B cell (primary cell): ENCODE data around the gene NF2. TPM values are rescaled to one million over a fixed set of nuclear protein-coding genes. Genes with fewer than 3 reads are reported as not detected.

ENCODE experiments used
- ATAC-seq: fragments of 200-7000 bp; cut with Tn5 transposase; one replicate; pipeline ENCODE4 v1.10.0; 2021; ENCODE audit warnings: low read depth, mild to moderate bottlenecking, moderate number of reproducible peaks, moderate library complexity
- CTCF ChIA-PET: fragments of 350-600 bp; sonication (Branson Sonifier 250); formaldehyde crosslinking; loops from one replicate; lab custom pipeline; 2021; ENCODE audit warnings: antibody characterized with exemption, inconsistent platforms; lab: Charles Lee
- POLR2A ChIA-PET: fragments of 350-600 bp; sonication (Branson Sonifier 250); formaldehyde crosslinking; loops from one replicate; lab custom pipeline; 2021; ENCODE audit warnings: antibody characterized with exemption; lab: Charles Lee
- DNase-seq: peaks from one replicate; pipeline ENCODE4 v3.0.0; 2013
- H2AFZ ChIP-seq: 2 replicates; pipeline ENCODE4 v1.6.1; 2012; ENCODE audit warnings: mild to moderate bottlenecking, low read depth, low read length; ENCODE audit not compliant: insufficient read depth, poor library complexity, severe bottlenecking
- H3K27ac ChIP-seq, 2 donors: 1 replicate in 1 of 2; 2 replicates in 1 of 2; pipeline ENCODE4 v1.5.1; 2012 to 2013; ENCODE audit warnings: low read length in 2 of 2, mild to moderate bottlenecking in 2 of 2, moderate library complexity in 1 of 2
- H3K27me3 ChIP-seq, 4 experiments: fragments of 200-600 bp in 1 of 4; sonication (generic) in 1 of 4; replicated peaks in 1 of 4; 1 replicate in 2 of 4; 2 replicates in 2 of 4; pipeline versions ENCODE4 v1.6.1 to v1.7.0; 2013 to 2016; ENCODE audit warnings: low read length in 3 of 4, mild to moderate bottlenecking in 2 of 4, mixed read lengths in 1 of 4, moderate library complexity in 1 of 4; ENCODE audit not compliant: insufficient read depth in 4 of 4, control insufficient read depth in 3 of 4; ENCODE audit errors: control extremely low read depth in 1 of 4
- H3K36me3 ChIP-seq, 2 experiments: replicated peaks in 1 of 2; 1 replicate in 1 of 2; 2 replicates in 1 of 2; pipeline versions ENCODE4 v1.6.1 to v1.7.1; 2013; ENCODE audit warnings: low read length in 1 of 2; ENCODE audit not compliant: insufficient read depth in 2 of 2, control insufficient read depth in 1 of 2; ENCODE audit errors: control extremely low read depth in 1 of 2, extremely low read depth in 1 of 2
- H3K4me1 ChIP-seq, 2 donors: fragments of 200-600 bp in 1 of 2; sonication (generic) in 1 of 2; 1 replicate in 1 of 2; 2 replicates in 1 of 2; pipeline versions ENCODE4 v1.5.1 to v1.6.1; 2013 to 2017; ENCODE audit warnings: low read length in 2 of 2; ENCODE audit not compliant: control insufficient read depth in 2 of 2, insufficient read depth in 2 of 2
- H3K4me2 ChIP-seq: replicated peaks from 2 replicates; pipeline ENCODE3; 2012; ENCODE audit warnings: mild to moderate bottlenecking, low read depth, low read length; ENCODE audit not compliant: poor library complexity, severe bottlenecking
- H3K4me3 ChIP-seq, 5 experiments: fragments of 200-600 bp in 1 of 5; sonication (generic) in 1 of 5; 1 replicate in 3 of 5; 2 replicates in 2 of 5; pipeline versions ENCODE4 v1.5.1 to v1.7.0; 2011 to 2016; ENCODE audit warnings: low read length in 4 of 5, mild to moderate bottlenecking in 4 of 5, low read depth in 2 of 5, control low read depth in 1 of 5, moderate library complexity in 1 of 5; ENCODE audit not compliant: insufficient read depth in 1 of 5; ENCODE audit errors: control extremely low read depth in 1 of 5, extremely low read depth in 1 of 5
- H3K79me2 ChIP-seq: fragments of 200-600 bp; sonication (generic); one replicate; pipeline ENCODE4 v1.6.0; 2016; ENCODE audit warnings: low read length; ENCODE audit not compliant: control insufficient read depth, insufficient read depth
- H3K9ac ChIP-seq: fragments of 200-600 bp; sonication (generic); 2 replicates; pipeline ENCODE4 v1.6.1; 2017; ENCODE audit warnings: mild to moderate bottlenecking, low read length, moderate library complexity
- H3K9me3 ChIP-seq, 3 donors: one replicate each; pipeline versions ENCODE4 v1.6.1 to v1.7.1; 2013; ENCODE audit warnings: low read length in 2 of 3; ENCODE audit not compliant: control insufficient read depth in 2 of 3, insufficient read depth in 1 of 3; ENCODE audit errors: control extremely low read depth in 1 of 3
- H4K20me1 ChIP-seq: 2 replicates; pipeline ENCODE4 v1.6.0; 2012; ENCODE audit warnings: mild to moderate bottlenecking, low read length; ENCODE audit not compliant: insufficient read depth, control insufficient read depth, poor library complexity, severe bottlenecking
- H3K27ac Mint-ChIP-seq: one replicate; pipeline ENCODE4 v1.8.0; 2021; ENCODE audit warnings: mixed read lengths
- H3K27me3 Mint-ChIP-seq: one replicate; pipeline ENCODE4 v1.8.0; 2021; ENCODE audit warnings: mixed read lengths
- H3K4me1 Mint-ChIP-seq: one replicate; pipeline ENCODE4 v1.8.0; 2021; ENCODE audit warnings: mixed read lengths
- H3K4me3 Mint-ChIP-seq: one replicate; pipeline ENCODE4 v1.8.0; 2021; ENCODE audit warnings: mixed read lengths
- H3K9me3 Mint-ChIP-seq: one replicate; pipeline ENCODE4 v1.8.0; 2022; ENCODE audit warnings: mixed read lengths; ENCODE audit not compliant: insufficient read depth
- CTCF ChIP-seq: fragments of 200-600 bp; IDR thresholded peaks from one replicate; pipeline ENCODE4 v1.8.0; 2022; ENCODE audit warnings: antibody characterized with exemption, mild to moderate bottlenecking
- EZH2 ChIP-seq: IDR thresholded peaks from 2 replicates; pipeline ENCODE4 v1.6.1; 2012; ENCODE audit warnings: borderline replicate concordance, low read depth, mild to moderate bottlenecking, moderate library complexity, low read length; ENCODE audit not compliant: insufficient read depth, poor library complexity, severe bottlenecking
- WGBS: methylation state at CpG from one replicate; pipeline ENCODE4 v1.1.5; 2013; ENCODE audit warnings: missing lambda C conversion rate; ENCODE audit not compliant: insufficient coverage; 5-methylcytosine and 5-hydroxymethylcytosine counted together
- intact Hi-C: fragments of 100-400 bp; cut with micrococcal nuclease; formaldehyde crosslinking; loops from one replicate; pipeline ENCODE4 v1.10.0; 2022
- polyA minus RNA-seq: library from RNA; depleted of rRNA, polyadenylated mRNA; stranded (reverse); fragments of >200 nt; gene quantifications from 2 replicates; pipeline ENCODE4 v1.2.3, GENCODE V29; 2012
- polyA plus RNA-seq: library from polyadenylated mRNA; depleted of rRNA; stranded (reverse); fragments of >200 nt; gene quantifications from 2 replicates; pipeline ENCODE4 v1.2.3, GENCODE V29; 2012
- total RNA-seq, 2 donors: library from RNA; stranded (reverse); fragments of 120-200 nt in 1 of 2; gene quantifications; 1 replicate in 1 of 2; 2 replicates in 1 of 2; pipeline versions ENCODE4 v1.2.3 to v1.2.4, GENCODE V29; 2013 to 2022

Gene NF2
- total RNA-seq: 26.6 and 27.7 TPM in 2 replicates
- 23.3 TPM for total RNA-seq (2013)
- polyA plus RNA-seq: 9.2 and 9.4 TPM in 2 replicates
- 25.5 and 28.5 TPM in 2 replicates for polyA minus RNA-seq

- intact Hi-C loops: loop anchor here (1.0 to 5.0 kb wide), 9 partner anchors 13 to 989 kb away; partner anchors contain the start of genes AP1B1, ASCC2, EWSR1 and MTMR3
- Histone ChIP-seq H3K4me2 (peak within 1 kb of the TSS; percentile 86), H3K9ac (peak within 1 kb of the TSS; percentile 92), H3K4me3 (peak within 1 kb of the TSS; percentile 82 to 99 (median 95)), H2AFZ (peak within 1 kb of the TSS; percentile 98), H3K4me1 (peaks cover 9 to 15% of the 10 kb centered on the region in 2 donors), H3K36me3 (no peaks in the 10 kb centered on the region), H3K79me2 (peaks cover 49% of the 10 kb centered on the region), H3K27me3 (no peaks in the 10 kb centered on the region), H3K9me3 (no peaks in the 10 kb centered on the region), H3K27ac (peak within 1 kb of the TSS; percentile 81 to 92), H4K20me1 (peaks cover 25% of the 10 kb centered on the region)
- Mint-ChIP-seq H3K4me3 (peak within 1 kb of the TSS; percentile 98), H3K9me3 (no peaks in the 10 kb centered on the region), H3K27me3 (no peaks in the 10 kb centered on the region), H3K27ac (peak within 1 kb of the TSS; percentile 97), H3K4me1 (peaks cover 20% of the 10 kb centered on the region)
- peak; percentile 99 for DNase-seq
- POLR2A ChIA-PET: no interaction called here
- TF ChIP-seq CTCF (no peak), EZH2 (no peak)
- CTCF ChIA-PET: interaction anchor here (0.9 to 4.4 kb wide), 6 partner anchors 13 to 401 kb away, joined by 3 to 20 read pairs (median 5); partner anchors contain the start of genes UQCR10 and ZMAT5
- peak; percentile 97 for ATAC-seq
- under 1% methylated on average over 74 of the region's 74 CpGs for WGBS
These were observed at the start of gene NF2 for GRCh38 chr22:29603358-29604075. Gene NF2 (plus strand): TSS chr22:29603633. CDS start chr22:29603999, 366 bp downstream.
